Omental fat pad (tissue), 4 donors: ENCODE results near the gene DCTN2. TPM values are rescaled to one million over a fixed set of nuclear protein-coding genes. Genes with fewer than 3 reads are reported as not detected.
"Not testable (repeated sequence)": the region's sequence is repeated elsewhere in the genome, so short reads cannot be mapped to it uniquely, and the experiment has no call there.

Experiments used
- ATAC-seq: fragments of 150-250 bp; one replicate; pipeline ENCODE4 v1.9.1; 2016; ENCODE audit warnings: mild to moderate bottlenecking, moderate library complexity; ENCODE audit not compliant: low FRiP score
- DNase-seq: peaks from one replicate; pipeline ENCODE4 v3.0.0-alpha.2; 2019; ENCODE audit warnings: low spot score
- total RNA-seq, 4 donors: library from RNA; depleted of rRNA; stranded (reverse); fragments of >200 nt; gene quantifications; one replicate each; pipeline ENCODE4 v1.1.0, GENCODE V29; 2016
- TF ChIP-seq, protein P1 (sequence below), 3 donors: fragments of 450-650 bp; IDR thresholded peaks; one replicate each; pipeline ENCODE4 v1.5.1; 2016 to 2017; ENCODE audit warnings: antibody characterized with exemption in 3 of 3, mild to moderate bottlenecking in 3 of 3, moderate library complexity in 2 of 3

DCTN2 gene
- total RNA-seq, 4 donors from 2014 or later, result 96.0 to 134 (median 123) TPM

DNA sequence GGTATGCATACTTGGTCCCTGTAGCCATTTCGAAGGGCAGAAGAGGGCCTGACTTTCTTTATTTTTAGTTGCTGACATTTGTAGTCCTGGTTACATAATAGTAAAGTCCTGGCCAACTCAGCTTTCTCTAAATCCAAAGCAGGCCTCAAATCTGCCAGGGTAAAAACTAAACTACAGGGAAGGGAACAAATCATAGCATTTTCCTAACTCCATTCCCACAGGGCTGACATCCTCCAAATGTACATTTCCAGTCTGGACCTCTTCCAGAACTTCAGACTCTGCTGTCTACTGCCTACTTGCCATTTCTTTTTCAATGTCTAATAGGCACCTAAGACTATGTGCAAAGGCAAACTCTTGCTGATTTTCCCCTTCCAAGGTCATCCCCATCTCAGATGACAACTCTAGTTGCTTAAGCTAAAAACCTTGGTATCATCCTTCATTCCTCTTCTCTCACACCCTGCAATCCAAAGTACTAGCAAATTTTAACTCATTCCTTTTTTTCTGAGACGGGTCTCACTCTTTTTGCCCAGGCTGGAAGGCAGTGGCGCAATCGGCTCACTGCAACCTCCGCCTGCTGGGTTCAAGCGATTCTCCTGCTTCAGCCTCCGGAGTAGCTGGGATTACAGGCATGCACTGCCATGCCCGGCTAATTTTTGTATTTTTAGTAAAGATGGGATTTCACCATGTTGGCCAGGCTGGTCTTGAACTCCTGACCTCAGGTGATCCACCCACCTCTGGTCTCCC lies 28.6 kb downstream of the DCTN2 start:
- no peak for DNase-seq
- TF ChIP-seq, protein P1, sequence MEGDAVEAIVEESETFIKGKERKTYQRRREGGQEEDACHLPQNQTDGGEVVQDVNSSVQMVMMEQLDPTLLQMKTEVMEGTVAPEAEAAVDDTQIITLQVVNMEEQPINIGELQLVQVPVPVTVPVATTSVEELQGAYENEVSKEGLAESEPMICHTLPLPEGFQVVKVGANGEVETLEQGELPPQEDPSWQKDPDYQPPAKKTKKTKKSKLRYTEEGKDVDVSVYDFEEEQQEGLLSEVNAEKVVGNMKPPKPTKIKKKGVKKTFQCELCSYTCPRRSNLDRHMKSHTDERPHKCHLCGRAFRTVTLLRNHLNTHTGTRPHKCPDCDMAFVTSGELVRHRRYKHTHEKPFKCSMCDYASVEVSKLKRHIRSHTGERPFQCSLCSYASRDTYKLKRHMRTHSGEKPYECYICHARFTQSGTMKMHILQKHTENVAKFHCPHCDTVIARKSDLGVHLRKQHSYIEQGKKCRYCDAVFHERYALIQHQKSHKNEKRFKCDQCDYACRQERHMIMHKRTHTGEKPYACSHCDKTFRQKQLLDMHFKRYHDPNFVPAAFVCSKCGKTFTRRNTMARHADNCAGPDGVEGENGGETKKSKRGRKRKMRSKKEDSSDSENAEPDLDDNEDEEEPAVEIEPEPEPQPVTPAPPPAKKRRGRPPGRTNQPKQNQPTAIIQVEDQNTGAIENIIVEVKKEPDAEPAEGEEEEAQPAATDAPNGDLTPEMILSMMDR (IDR thresholded peaks at IDR 0.05), result no peak
- ATAC-seq, result no peak

DNA sequence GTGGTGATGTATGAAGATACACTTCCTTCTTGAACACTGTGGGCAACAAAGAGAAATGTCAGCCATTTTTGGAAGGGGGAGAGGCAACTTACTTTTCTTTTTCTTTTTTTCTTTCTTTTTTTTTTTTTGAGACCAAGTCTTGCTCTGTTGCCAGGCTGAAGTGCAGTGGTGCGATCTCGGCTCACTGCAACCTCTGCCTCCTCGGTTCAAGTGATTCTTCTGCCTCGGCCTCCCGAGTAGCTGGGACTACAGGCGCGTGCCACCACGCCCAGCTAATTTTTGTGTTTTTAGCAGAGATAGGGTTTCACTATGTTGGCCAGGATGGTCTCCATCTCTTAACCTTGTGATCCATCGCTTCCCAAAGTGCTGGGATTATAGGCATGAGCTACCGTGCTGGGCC lies 29.3 kb downstream of the DCTN2 start:
- DNase-seq, ATAC-seq: not testable (repeated sequence)

DNA sequence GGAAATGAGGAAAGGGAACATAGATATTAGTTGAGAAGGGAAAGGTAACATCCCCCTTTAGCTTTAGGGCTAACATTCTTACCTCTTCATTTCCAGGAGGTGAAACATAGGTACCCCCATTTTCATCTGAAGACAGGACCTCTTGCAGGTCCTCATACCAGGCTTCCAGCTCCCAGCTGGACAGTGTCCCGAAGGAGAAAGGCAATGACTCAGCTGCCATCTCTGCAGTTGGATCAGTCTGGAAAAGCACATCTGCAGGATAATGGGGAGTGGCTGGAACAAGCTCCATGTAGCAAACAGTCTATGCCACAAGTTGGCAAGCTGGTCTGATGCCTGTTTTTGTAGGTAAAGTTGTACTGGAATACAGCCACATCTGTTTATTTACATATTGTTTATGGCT lies 29.8 kb downstream of the DCTN2 start:
- ATAC-seq (no peak), DNase-seq (no peak)
- TF ChIP-seq, protein P1 (IDR thresholded peaks at IDR 0.05), result no peak

DNA sequence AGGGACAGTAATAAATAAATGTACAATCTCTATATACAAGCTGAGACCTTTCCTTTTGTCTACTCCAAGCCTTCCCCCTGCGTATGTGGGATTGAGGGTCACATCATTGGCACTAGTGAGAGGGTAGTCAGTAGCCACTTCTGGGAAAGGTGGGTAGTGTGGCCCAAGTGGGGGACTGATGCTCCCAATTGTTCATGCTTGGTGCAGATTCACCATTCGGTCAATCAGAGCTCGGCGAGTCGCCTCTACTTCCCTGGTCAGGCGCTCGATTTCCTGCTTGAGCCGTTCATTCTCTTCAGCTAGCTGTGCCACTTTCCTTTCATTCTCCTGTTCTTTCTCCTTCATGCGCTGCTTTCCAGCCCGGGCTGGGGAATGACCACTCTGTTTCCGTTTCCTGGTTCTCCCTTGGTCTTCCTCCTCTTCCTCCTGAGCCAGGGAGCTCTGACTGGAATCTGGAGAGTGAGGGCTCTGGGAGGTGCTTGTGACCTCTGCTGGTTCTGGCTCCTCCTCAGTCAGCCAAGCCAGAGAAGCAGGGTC lies 30.3 kb downstream of the DCTN2 start:
- DNase-seq, result no peak
- ATAC-seq, result no peak
- TF ChIP-seq, protein P1 (IDR thresholded peaks at IDR 0.05), result no peak

DNA sequence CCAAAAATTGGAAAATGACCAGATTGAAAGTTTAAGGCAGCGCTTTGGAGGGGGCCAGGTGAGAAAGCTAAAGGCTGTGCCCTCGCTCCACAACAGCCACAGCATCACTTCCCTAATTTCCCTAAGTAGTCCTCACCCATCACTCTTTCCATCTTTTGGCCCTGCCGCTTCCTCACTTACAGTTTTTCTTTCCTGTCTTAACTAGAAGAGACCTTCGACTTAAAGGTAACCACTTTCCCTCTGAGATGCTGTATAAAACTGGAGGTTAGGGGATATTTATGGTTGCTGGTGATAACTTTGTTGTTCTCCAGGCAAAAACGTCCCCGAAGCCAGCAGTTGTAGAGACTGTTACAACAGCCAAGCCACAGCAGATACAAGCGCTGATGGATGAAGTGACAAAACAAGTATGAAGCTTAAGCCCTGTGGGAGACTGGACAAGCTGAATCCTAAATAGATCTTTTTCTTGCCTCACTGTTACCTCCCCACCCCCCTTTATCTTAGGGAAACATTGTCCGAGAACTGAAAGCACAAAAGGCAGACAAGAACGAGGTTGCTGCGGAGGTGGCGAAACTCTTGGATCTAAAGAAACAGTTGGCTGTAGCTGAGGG lies 31.0 kb downstream of the DCTN2 start:
- ATAC-seq, result no peak
- TF ChIP-seq, protein P1 (IDR thresholded peaks at IDR 0.05), result no peak
- DNase-seq, result no peak

DNA sequence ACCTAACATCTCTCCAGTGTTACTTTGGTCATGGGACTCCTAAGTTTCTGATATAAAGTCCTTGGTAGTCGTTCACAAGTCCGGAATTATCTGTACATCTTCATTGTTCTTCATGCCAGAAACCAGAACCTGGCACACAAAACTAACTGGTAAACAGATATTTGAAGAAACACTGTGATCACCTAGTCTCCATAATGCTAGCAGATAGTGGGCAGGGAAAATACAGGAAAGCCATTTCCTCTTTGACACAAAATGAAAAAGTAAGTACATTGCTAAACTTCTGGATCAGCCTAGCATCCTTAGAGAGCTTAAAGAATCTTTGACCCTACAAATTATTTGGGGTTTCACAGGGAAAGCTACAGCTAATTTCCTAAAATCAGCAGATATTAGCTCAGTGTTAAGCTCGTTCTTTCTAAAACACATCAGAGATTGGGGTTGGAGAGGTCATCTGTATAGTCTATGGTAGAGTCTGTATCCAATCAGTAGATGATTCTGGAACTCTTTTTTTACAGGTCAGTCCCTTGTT lies 31.5 kb downstream of the DCTN2 start:
- TF ChIP-seq, protein P1 (IDR thresholded peaks at IDR 0.05), result no peak
- DNase-seq (no peak), ATAC-seq (no peak)

DNA sequence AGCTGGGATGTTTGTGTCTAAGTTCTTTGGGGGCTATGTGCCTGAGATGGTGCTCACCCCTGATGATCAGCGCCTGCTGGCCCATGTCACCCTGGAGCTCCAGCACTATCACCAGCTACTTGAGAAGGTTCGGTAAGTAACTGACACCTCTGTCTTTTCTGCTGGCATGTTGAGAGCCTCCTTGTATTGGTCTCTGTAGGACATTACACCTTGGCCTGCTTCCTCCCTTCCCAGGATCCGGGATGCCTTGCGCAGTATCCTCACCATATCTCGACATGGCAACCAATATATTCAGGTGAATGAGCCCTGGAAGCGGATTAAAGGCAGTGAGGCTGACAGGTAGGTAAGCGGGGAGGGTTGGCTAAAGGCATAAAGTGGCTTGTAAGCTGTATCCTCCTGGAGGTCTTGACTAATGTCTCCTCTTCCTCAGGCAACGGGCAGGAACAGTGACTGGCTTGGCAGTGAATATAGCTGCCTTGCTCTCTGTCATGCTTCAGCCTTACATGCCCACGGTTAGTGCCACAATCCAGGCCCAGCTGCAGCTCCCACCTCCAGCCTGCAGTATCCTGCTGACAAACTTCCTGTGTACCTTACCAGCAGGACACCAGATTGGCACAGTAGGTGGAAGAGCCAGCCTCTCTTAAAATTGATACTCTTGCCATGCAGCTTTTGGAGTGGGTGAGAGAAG lies 32.1 kb downstream of the DCTN2 start:
- no peak for ATAC-seq
- TF ChIP-seq, protein P1 (IDR thresholded peaks at IDR 0.05), result no peak
- DNase-seq, result no peak

DNA sequence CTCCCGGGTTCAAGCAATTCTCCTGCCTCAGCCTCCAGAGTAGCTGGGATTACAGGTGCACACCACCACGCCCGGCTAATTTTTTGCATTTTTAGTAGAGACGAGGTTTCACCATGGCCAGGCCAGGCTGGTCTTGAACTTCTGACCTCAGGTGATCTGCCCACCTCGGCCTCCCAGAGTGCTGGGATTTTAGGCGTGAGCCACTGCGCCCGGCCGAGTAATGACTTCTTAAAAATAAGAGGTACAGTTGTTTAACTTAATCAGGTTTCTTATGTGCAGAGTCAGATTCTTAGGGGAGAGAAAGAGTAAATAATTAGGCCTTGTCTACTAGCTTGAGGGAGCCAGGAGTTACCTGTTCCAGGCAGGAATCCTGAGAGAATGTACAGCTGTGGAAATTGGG lies 32.7 kb downstream of the DCTN2 start:
- DNase-seq, ATAC-seq: not testable (repeated sequence)

DNA sequence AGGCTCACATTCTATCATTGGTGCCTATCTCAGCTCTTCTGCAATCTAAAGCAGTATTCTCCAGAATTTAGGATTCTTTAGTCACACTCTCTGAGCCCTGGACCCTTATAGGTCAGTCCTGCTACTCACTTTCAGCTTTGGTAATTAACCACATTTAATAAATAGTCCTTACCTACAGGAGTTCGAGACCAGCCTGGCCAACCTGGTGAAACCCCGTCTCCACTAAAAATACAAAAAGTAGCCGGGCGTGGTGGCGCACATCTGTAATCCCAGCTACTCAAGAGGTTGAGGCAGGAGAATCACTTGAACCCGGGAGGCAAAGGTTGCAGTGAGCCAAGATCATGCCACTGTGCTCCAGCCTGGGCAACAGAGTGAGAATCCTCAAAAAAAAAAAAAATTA lies 33.3 kb downstream of the DCTN2 start:
- ATAC-seq, result not testable (repeated sequence)

More for the DNA sequence above, 33.3 kb downstream of the DCTN2 start:
- not testable (repeated sequence) for DNase-seq
